ENCODE data around the gene ST6GAL1.
"Not testable (repeated sequence)": the region's sequence is repeated elsewhere in the genome, so short reads cannot be mapped to it uniquely, and the experiment has no call there.

ST6GAL1 gene

GRCh38 chr3:186945255-186945823 is 15.0 kb downstream of the ST6GAL1 start:
- no peaks in the 10 kb centered on the region for H3K27me3 ChIP-seq (ENCODE audit: control insufficient read depth, insufficient read depth, low read length)
- H3K36me3 ChIP-seq (ENCODE audit: control insufficient read depth, insufficient read depth, low read length) = peaks cover 49% of the 10 kb centered on the region
- H3K4me1 ChIP-seq (ENCODE audit: control insufficient read depth, insufficient read depth, low read length) = peaks cover 44% of the 10 kb centered on the region
- no peak overlapping the region for H3K4me3 ChIP-seq (ENCODE audit: low read depth, low read length)
- no peak overlapping the region for H3K9ac ChIP-seq (ENCODE audit: low read length)
- no peaks in the 10 kb centered on the region for H3K9me3 ChIP-seq (ENCODE audit: control insufficient read depth, insufficient read depth, low read depth, low read length)
- no peak overlapping the region for H3K27ac ChIP-seq (ENCODE audit: low read depth, low read length)

GRCh38 chr3:186946756-186947375 is 16.5 kb downstream of the ST6GAL1 start:
- Histone ChIP-seq H3K4me3 (ENCODE audit: low read depth, low read length) (no peak overlapping the region), H3K9ac (ENCODE audit: low read length) (no peak overlapping the region), H3K36me3 (ENCODE audit: control insufficient read depth, insufficient read depth, low read length) (peaks cover 63% of the 10 kb centered on the region), H3K9me3 (ENCODE audit: control insufficient read depth, insufficient read depth, low read depth, low read length) (no peaks in the 10 kb centered on the region), H3K27ac (ENCODE audit: low read depth, low read length) (no peak overlapping the region), H3K27me3 (ENCODE audit: control insufficient read depth, insufficient read depth, low read length) (no peaks in the 10 kb centered on the region), H3K4me1 (ENCODE audit: control insufficient read depth, insufficient read depth, low read length) (peaks cover 29% of the 10 kb centered on the region)

- H3K27me3 ChIP-seq (ENCODE audit: control insufficient read depth, insufficient read depth, low read length) = no peaks in the 10 kb centered on the region
- peaks cover 2% of the 10 kb centered on the region; the same call in 1 of the 2 replicates for H3K9me3 ChIP-seq (ENCODE audit: control insufficient read depth, insufficient read depth, low read depth, low read length)
- H3K4me1 ChIP-seq (ENCODE audit: control insufficient read depth, insufficient read depth, low read length) = peaks cover 25% of the 10 kb centered on the region
- no peak overlapping the region for H3K4me3 ChIP-seq (ENCODE audit: low read depth, low read length)
- H3K27ac ChIP-seq (ENCODE audit: low read depth, low read length) = no peak overlapping the region
- H3K36me3 ChIP-seq (ENCODE audit: control insufficient read depth, insufficient read depth, low read length) = peaks cover 49% of the 10 kb centered on the region
- H3K9ac ChIP-seq (ENCODE audit: low read length) = no peak overlapping the region
These were observed 19.1 kb downstream of the ST6GAL1 start for GRCh38 chr3:186949281-186949982.

- Histone ChIP-seq H3K9ac (ENCODE audit: low read length) (no peak overlapping the region), H3K9me3 (ENCODE audit: control insufficient read depth, insufficient read depth, low read depth, low read length) (peaks cover 2% of the 10 kb centered on the region; the same call in 1 of the 2 replicates), H3K27me3 (ENCODE audit: control insufficient read depth, insufficient read depth, low read length) (no peaks in the 10 kb centered on the region), H3K4me1 (ENCODE audit: control insufficient read depth, insufficient read depth, low read length) (peaks cover 22% of the 10 kb centered on the region), H3K27ac (ENCODE audit: low read depth, low read length) (no peak overlapping the region), H3K36me3 (ENCODE audit: control insufficient read depth, insufficient read depth, low read length) (peaks cover 40% of the 10 kb centered on the region), H3K4me3 (ENCODE audit: low read depth, low read length) (no peak overlapping the region)
These were observed 20.2 kb downstream of the ST6GAL1 start for GRCh38 chr3:186950402-186951093.

- no peak overlapping the region for H3K9ac ChIP-seq (ENCODE audit: low read length)
- no peaks in the 10 kb centered on the region for H3K27me3 ChIP-seq (ENCODE audit: control insufficient read depth, insufficient read depth, low read length)
- H3K27ac ChIP-seq (ENCODE audit: low read depth, low read length) = no peak overlapping the region
- peaks cover 29% of the 10 kb centered on the region for H3K4me1 ChIP-seq (ENCODE audit: control insufficient read depth, insufficient read depth, low read length)
- no peak overlapping the region for H3K4me3 ChIP-seq (ENCODE audit: low read depth, low read length)
- peaks cover 38% of the 10 kb centered on the region for H3K36me3 ChIP-seq (ENCODE audit: control insufficient read depth, insufficient read depth, low read length)
- peaks cover 2% of the 10 kb centered on the region; the same call in 1 of the 2 replicates for H3K9me3 ChIP-seq (ENCODE audit: control insufficient read depth, insufficient read depth, low read depth, low read length)
These were observed 21.6 kb downstream of the ST6GAL1 start for GRCh38 chr3:186951640-186952552.

GRCh38 chr3:186953011-186953487 is 22.7 kb downstream of the ST6GAL1 start:
- Histone ChIP-seq H3K27ac (ENCODE audit: low read depth, low read length) (no peak overlapping the region), H3K9me3 (ENCODE audit: control insufficient read depth, insufficient read depth, low read depth, low read length) (peaks cover 2% of the 10 kb centered on the region; the same call in 1 of the 2 replicates), H3K9ac (ENCODE audit: low read length) (no peak overlapping the region), H3K27me3 (ENCODE audit: control insufficient read depth, insufficient read depth, low read length) (no peaks in the 10 kb centered on the region), H3K36me3 (ENCODE audit: control insufficient read depth, insufficient read depth, low read length) (peaks cover 34% of the 10 kb centered on the region), H3K4me1 (ENCODE audit: control insufficient read depth, insufficient read depth, low read length) (peaks cover 22% of the 10 kb centered on the region), H3K4me3 (ENCODE audit: low read depth, low read length) (no peak overlapping the region)

GRCh38 chr3:186953992-186954699 is 23.8 kb downstream of the ST6GAL1 start:
- H3K4me3 ChIP-seq (ENCODE audit: low read depth, low read length); H3K9me3 ChIP-seq (ENCODE audit: control insufficient read depth, insufficient read depth, low read depth, low read length); H3K27me3 ChIP-seq (ENCODE audit: control insufficient read depth, insufficient read depth, low read length); H3K27ac ChIP-seq (ENCODE audit: low read depth, low read length); H3K9ac ChIP-seq (ENCODE audit: low read length): not testable (repeated sequence)
- peaks cover 26% of the 10 kb centered on the region for H3K36me3 ChIP-seq (ENCODE audit: control insufficient read depth, insufficient read depth, low read length)
- H3K4me1 ChIP-seq (ENCODE audit: control insufficient read depth, insufficient read depth, low read length) = peaks cover 16% of the 10 kb centered on the region

- no peaks in the 10 kb centered on the region for H3K27me3 ChIP-seq (ENCODE audit: control insufficient read depth, insufficient read depth, low read length)
- no peak overlapping the region for H3K9ac ChIP-seq (ENCODE audit: low read length)
- H3K36me3 ChIP-seq (ENCODE audit: control insufficient read depth, insufficient read depth, low read length) = peaks cover 14% of the 10 kb centered on the region; the same call in 1 of the 2 replicates
- no peak overlapping the region for H3K27ac ChIP-seq (ENCODE audit: low read depth, low read length)
- H3K4me1 ChIP-seq (ENCODE audit: control insufficient read depth, insufficient read depth, low read length) = peaks cover 7% of the 10 kb centered on the region; the same call in 1 of the 2 replicates
- H3K4me3 ChIP-seq (ENCODE audit: low read depth, low read length) = no peak overlapping the region
- peaks cover 2% of the 10 kb centered on the region; the same call in 1 of the 2 replicates for H3K9me3 ChIP-seq (ENCODE audit: control insufficient read depth, insufficient read depth, low read depth, low read length)
These were observed 25.8 kb downstream of the ST6GAL1 start for GRCh38 chr3:186955898-186956696.

GRCh38 chr3:186959029-186959624 is 28.8 kb downstream of the ST6GAL1 start:
- H3K27ac ChIP-seq (ENCODE audit: low read depth, low read length) = no peak overlapping the region
- H3K9ac ChIP-seq (ENCODE audit: low read length) = no peak overlapping the region
- H3K4me3 ChIP-seq (ENCODE audit: low read depth, low read length) = no peak overlapping the region
- peaks cover 34% of the 10 kb centered on the region for H3K4me1 ChIP-seq (ENCODE audit: control insufficient read depth, insufficient read depth, low read length)
- H3K9me3 ChIP-seq (ENCODE audit: control insufficient read depth, insufficient read depth, low read depth, low read length) = no peaks in the 10 kb centered on the region
- no peaks in the 10 kb centered on the region for H3K27me3 ChIP-seq (ENCODE audit: control insufficient read depth, insufficient read depth, low read length)
- no peaks in the 10 kb centered on the region for H3K36me3 ChIP-seq (ENCODE audit: control insufficient read depth, insufficient read depth, low read length)

Measured in HUES6 (cell line).